ENCODE results near the gene RGR.

Gene RGR

GRCh38 chr10:84226616-84227015 is 18.2 kb upstream of the RGR start:
- no peak for TF ChIP-seq CTCF (IDR thresholded peaks at IDR 0.05; ENCODE audit: low read depth, low read length)
- no peak for DNase-seq (ENCODE audit: low read depth, low spot score)
- in situ Hi-C loops (cut with HindIII; ENCODE audit: low sequenced_read_pairs), result no loop called here
- no peak overlapping the region for H3K4me3 ChIP-seq (ENCODE audit: low read depth, low read length)

GRCh38 chr10:84227810-84228209 is 17.0 kb upstream of the RGR start:
- no peak for TF ChIP-seq CTCF (IDR thresholded peaks at IDR 0.05; ENCODE audit: low read depth, low read length)
- in situ Hi-C loops (cut with HindIII; ENCODE audit: low sequenced_read_pairs), result no loop called here
- DNase-seq (ENCODE audit: low read depth, low spot score), result no peak
- no peak overlapping the region for H3K4me3 ChIP-seq (ENCODE audit: low read depth, low read length)

- in situ Hi-C loops (cut with HindIII; ENCODE audit: low sequenced_read_pairs), result no loop called here
- DNase-seq (ENCODE audit: low read depth, low spot score), result no peak
- TF ChIP-seq CTCF (IDR thresholded peaks at IDR 0.05; ENCODE audit: low read depth, low read length), result no peak
Observed at GRCh38 chr10:84230359-84230758, 14.5 kb upstream of the RGR start.

GRCh38 chr10:84232376-84232775 is 12.5 kb upstream of the RGR start:
- no peak for DNase-seq (ENCODE audit: low read depth, low spot score)
- H3K4me3 ChIP-seq (ENCODE audit: low read depth, low read length), result no peak overlapping the region
- in situ Hi-C loops (cut with HindIII; ENCODE audit: low sequenced_read_pairs), result no loop called here
- no peak for TF ChIP-seq CTCF (IDR thresholded peaks at IDR 0.05; ENCODE audit: low read depth, low read length)

More at GRCh38 chr10:84230359-84230758, 14.5 kb upstream of the RGR start:
- H3K4me3 ChIP-seq (ENCODE audit: low read depth, low read length), result no peak overlapping the region

GRCh38 chr10:84233940-84234339 is 10.9 kb upstream of the RGR start:
- TF ChIP-seq CTCF (IDR thresholded peaks at IDR 0.05; ENCODE audit: low read depth, low read length), result no peak
- in situ Hi-C loops (cut with HindIII; ENCODE audit: low sequenced_read_pairs), result no loop called here
- no peak for DNase-seq (ENCODE audit: low read depth, low spot score)

GRCh38 chr10:84234479-84234878 is 10.4 kb upstream of the RGR start:
- in situ Hi-C loops (cut with HindIII; ENCODE audit: low sequenced_read_pairs), result no loop called here
- no peak for TF ChIP-seq CTCF (IDR thresholded peaks at IDR 0.05; ENCODE audit: low read depth, low read length)
- no peak for DNase-seq (ENCODE audit: low read depth, low spot score)
- H3K4me3 ChIP-seq (ENCODE audit: low read depth, low read length), result no peak overlapping the region

More at GRCh38 chr10:84233940-84234339, 10.9 kb upstream of the RGR start:
- no peak overlapping the region for H3K4me3 ChIP-seq (ENCODE audit: low read depth, low read length)

GRCh38 chr10:84235096-84235495 is 9.8 kb upstream of the RGR start:
- DNase-seq (ENCODE audit: low read depth, low spot score), result no peak
- no peak for TF ChIP-seq CTCF (IDR thresholded peaks at IDR 0.05; ENCODE audit: low read depth, low read length)
- in situ Hi-C loops (cut with HindIII; ENCODE audit: low sequenced_read_pairs), result no loop called here
- H3K4me3 ChIP-seq (ENCODE audit: low read depth, low read length), result no peak overlapping the region
